CD4-positive, alpha-beta T cell treated with Interleukin-17A for 4 hours (primary cell): ENCODE measurements around the gene IL19.
"Not testable (repeated sequence)": the region's sequence is repeated elsewhere in the genome, so short reads cannot be mapped to it uniquely, and the experiment has no call there.

ENCODE experiments used
- DNase-seq: peaks from one replicate; pipeline ENCODE4 v3.0.0-alpha.2; 2020; ENCODE audit warnings: mixed read lengths

Gene IL19

GRCh38 chr1:206835186-206835585 lies 64.6 kb downstream of the IL19 start:
- DNase-seq, result no peak

DNA sequence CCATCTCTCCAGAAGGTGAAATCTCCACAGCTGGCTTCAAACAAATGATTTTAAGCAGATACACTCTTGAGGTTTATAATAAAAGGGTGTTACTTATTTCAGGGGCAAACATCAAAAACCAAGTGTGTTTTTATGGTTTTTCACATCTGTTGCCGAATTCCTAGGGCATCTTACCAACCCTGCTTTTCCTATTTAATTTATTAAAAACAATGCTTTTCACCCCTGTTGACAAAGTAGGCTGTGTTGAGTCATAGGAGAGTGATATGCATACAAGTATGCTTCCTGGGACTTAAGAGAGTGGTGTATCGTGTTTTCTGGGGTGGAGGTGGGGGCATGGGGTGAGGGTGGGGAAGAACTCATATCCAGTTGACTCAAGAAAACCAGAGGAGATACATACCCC lies 65.5 kb downstream of the IL19 start:
- no peak for DNase-seq

DNA sequence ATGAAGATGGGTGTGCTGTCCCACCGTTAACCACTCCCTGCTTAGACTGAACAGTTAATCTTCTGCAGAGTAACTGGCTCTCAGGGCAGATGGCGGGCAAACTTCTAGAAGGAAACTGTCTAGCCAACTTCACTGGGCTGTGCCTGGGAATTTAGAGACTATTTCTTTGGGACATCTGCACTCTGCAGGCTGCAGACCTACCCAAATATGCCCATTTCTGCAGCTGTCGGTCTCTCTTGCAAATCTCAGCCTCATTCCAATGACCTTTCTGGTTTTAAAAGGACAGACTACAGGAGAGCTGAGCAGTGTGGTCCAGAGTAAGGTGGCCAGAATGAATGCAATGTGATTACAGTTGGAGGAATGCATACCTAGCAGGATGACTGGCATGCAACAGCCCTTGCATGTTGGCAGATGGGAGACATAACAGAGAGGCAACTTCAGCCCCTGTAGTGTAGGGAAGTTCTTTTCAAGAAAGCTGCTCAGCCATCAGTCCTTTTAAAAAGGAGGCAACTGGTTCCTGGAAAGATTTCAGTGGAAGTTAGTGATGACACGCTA lies 68.5 kb downstream of the IL19 start:
- no peak for DNase-seq

DNA sequence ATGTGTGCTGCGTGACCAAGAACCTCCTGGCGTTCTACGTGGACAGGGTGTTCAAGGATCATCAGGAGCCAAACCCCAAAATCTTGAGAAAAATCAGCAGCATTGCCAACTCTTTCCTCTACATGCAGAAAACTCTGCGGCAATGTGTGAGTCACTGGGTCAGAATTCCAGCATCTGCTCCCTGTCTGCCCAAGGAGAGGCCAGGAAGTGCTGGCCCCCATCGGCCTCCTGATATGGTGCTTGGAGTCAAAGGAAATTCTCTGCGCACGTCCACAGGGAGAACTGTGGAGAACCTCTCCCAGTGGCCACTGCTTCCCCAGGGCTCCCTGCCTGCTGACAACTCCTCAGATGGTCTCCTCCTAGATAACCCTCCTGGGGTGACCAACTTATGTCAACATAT lies 69.3 kb downstream of the IL19 start:
- no peak for DNase-seq

- no peak for DNase-seq
Observed at GRCh38 chr1:206841609-206842323, 71.2 kb downstream of the IL19 start.

DNA sequence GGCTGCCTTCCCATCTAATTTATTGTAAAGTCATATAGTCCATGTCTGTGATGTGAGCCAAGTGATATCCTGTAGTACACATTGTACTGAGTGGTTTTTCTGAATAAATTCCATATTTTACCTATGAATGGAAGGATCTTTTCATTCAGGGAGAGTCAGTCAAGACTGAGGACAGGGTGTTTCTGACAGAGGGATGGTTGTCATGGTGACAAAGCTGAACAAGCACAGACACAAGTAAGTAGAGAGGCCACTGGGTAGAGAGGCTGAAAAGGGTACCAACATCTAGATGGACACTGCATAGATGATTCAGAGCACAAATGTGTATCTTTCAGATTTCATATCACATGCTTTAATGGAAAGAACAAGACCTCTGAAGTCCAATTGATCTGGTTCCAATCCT lies 72.3 kb downstream of the IL19 start:
- no peak for DNase-seq

- no peak for DNase-seq
Observed at GRCh38 chr1:206843626-206844025, 73.1 kb downstream of the IL19 start.

DNA sequence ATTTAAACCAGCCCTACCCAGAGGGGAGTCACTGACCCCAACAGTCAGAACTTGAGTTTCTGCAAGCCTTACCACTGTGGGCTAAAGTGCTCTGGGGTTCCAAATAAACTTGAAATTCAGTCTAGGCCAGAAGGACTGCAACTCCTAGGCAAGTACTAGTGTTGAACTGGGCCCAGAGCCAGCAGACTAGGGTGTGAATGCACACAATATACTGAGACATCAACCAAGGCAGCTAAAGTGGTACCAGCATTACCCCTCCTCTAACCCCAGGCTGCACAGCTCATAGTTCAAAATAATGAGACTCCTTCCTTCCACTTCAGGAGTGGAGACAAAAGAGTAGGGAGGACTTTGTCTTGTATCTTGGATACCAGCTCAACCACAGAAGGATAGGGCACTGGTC lies 75.9 kb downstream of the IL19 start:
- no peak for DNase-seq

DNA sequence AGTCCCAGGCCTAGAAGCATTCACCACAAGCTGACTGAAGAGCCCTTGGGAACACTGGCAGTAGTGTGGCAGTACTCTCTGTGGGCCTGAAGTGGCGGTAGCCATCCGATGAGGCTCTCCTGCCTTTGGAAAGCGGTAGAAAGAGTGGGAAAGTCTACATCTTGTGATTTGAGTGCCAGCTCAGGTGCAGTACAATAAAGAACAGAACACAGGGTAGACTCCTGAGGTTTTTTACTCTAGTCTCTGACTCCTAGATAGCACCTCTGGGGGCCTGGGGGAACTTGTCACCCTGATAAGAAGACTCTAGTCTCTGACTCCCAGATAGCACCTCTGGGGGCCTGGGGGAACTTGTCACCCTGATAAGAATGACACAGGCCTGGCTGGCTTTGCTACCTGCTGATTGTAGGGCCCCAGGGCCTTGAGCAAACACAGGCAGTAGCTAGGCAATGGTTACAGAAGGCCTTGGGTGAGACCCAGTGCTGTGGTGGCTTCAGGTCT lies 76.8 kb downstream of the IL19 start:
- DNase-seq, result no peak

DNA sequence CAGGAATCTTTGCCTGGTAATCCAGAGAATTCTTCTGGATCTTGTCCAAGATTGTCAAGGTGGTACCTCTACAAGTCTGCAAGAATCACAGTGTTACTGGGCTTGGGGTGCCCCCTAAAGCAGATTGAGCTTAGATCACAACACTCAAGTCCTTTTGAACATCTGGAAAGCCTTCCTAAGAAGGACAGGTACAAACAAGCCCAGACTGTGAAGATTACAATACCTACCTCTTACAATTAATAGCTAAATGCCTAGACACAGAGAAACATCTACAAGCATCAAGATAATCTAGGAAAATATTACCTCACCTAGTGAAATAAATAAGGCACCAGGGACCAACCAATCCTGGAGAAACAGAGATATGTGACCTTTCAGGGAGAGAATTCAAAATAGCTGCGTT lies 77.4 kb downstream of the IL19 start:
- no peak for DNase-seq

DNA sequence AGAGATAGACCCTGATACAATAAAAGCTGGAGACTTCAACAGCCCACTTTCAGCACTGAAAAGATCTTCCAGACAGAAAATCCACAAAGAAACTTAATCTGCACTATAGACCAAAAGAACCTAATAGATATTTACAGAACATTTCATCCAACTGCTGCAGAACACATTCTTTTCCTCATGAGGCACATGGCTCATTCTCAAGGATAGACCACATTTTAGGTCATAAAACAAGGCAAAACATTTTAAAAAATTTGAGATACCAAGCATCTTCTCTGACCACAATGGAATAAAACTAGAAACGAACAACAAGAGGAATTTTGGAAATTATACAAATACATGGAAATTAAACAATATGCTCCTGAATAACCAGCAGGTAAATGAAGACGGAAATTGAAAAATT lies 79.8 kb downstream of the IL19 start:
- DNase-seq, result no peak

DNA sequence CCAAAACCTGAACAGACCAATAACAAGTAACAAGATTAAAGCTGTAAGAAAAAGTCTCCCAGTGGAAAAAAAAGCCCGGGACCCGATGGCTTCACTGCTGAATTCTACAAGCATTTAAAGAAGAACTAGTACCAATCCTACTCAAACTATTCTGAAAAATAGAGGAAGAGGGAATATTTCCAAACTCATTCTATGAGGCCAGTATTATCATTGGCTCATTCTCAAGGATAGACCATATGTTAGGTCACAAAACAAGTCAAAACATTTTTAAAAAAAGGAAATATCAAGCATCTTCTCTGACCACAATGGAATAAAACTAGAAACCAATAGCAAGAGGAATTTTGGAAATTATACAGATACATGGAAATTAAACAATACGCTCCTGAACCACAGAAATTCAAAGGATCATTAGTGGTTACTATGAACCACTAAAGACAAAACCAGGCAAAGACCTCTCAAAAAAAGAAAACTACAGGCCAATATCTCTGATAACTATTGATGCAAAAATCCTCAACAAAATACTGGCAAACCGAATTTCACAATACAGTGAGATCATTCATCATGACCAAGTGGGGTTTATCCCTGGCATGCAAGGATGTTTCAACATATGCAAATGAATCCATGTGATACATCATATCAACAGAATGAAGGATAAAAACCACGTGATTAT lies 80.9 kb downstream of the IL19 start:
- DNase-seq, result no peak

- not testable (repeated sequence) for DNase-seq
Observed at GRCh38 chr1:206852662-206853061, 82.1 kb downstream of the IL19 start.

DNA sequence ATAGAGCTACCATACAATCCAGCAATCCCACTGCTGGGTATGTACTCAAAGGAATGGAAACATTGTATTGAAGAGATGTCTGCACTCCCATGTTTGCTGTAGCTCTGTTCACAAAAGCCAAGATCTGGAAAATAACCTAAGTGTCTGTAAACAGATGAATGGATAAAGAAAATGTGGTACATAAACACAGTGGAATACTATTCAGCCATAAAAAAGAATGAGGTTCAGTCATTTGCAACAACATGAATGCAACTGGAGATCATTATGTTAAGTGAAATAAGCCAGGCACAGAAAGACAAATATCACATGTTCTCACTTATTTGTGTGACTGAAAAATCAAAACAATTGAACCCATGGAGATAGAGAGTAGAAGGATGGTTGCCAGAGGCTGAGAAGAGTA lies 83.1 kb downstream of the IL19 start:
- not testable (repeated sequence) for DNase-seq

GRCh38 chr1:206854401-206855129 lies 84.0 kb downstream of the IL19 start:
- no peak for DNase-seq

- DNase-seq, result no peak
Observed at GRCh38 chr1:206855859-206856258, 85.3 kb downstream of the IL19 start.

DNA sequence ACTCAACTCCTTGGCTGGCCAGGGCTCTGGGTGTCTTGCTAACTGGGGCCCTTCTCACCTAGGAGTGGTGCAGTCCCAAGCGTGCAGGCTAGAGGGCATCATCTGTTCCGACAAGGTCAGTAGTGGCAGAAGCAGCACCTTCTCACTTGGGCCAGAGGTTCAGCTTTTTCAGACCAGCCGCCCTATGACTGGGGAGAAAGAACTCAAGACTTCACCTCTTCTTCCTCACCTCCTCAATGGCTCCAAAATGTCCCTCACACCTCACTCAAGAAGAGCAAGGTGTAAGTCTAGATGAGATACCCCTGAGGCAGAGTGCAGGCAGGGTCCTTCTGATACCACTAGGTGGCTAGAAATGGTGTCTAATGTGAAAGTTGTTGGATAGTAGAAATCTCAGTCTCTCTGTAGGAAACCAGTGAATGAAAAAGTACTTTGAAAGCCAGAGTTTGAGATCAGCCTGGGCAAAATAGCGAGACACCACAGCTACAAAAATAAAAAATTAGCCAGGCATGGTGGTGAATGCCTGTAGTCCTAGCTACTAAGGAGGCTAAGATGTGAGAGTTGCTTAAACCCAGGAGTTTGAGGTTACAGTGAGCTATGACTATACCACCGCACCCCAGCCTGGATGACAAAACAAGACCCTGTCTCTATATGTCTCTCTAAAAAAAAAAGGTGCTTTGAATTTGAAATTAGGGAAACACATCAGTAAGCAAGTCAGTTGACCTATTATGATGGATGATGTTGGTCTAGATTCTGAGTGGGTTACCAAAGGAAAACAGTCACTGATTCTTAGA lies 86.3 kb downstream of the IL19 start:
- DNase-seq, result peak; percentile 35

DNA sequence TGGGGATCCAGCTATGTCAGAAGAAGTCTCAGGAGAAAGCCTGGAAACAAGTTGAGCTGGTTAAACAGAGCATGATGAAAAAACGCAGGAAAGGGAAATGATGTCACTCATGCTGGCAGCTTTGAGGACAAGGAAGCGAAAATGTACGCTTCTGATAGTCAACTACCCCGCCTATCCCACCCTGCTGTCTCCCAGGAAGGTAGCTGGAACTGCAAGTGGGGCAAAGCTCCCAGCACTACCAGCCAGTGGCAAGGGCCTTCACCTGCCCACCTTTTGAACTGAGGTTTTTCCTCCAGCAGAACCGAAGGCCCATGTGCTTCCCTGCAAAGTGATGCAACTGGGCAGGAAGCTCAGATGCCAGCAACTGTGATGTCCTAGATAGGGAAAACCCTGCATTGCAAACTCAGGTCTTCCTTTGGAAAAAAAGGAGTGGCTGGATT lies 88.5 kb downstream of the IL19 start:
- peak; percentile 25 for DNase-seq

DNA sequence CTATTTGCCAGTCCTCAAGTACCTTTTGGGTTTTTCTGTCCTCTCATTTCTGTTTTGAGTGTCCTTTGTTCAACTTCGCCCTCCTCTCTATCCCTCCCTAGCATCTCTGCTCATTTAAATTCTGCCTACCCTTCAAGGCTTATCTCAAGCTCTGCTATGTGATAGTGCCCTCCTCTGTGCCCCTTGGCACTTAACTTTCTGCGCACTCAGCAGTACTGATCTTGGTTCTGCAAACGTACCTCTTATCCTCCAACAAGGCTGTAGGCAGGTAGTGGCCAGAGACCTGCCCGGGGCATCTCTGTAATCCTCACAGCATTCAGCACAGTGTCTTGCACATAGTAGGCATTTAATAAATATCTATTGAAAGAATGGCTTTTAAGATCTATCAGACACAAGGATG lies 89.6 kb downstream of the IL19 start:
- no peak for DNase-seq

DNA sequence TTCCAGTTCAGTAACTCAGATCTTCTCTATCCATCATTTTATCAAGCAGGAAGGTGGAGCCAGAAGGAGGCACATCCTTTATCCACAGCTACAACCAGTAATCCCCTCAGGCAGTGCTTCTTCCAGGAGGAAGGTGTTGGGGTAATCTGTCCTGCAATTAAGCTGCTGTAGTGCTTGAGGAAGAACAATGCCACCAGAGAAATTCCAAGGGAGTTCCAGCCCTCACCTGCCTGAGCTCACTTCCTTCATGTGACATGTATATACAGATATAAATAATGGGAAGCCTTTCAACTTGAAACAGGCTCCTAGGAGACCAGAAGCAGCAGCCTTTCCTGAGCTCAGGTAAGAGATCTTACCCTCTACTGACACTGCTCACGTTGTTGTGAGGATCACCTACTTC lies 92.7 kb downstream of the IL19 start:
- DNase-seq, result no peak

DNA sequence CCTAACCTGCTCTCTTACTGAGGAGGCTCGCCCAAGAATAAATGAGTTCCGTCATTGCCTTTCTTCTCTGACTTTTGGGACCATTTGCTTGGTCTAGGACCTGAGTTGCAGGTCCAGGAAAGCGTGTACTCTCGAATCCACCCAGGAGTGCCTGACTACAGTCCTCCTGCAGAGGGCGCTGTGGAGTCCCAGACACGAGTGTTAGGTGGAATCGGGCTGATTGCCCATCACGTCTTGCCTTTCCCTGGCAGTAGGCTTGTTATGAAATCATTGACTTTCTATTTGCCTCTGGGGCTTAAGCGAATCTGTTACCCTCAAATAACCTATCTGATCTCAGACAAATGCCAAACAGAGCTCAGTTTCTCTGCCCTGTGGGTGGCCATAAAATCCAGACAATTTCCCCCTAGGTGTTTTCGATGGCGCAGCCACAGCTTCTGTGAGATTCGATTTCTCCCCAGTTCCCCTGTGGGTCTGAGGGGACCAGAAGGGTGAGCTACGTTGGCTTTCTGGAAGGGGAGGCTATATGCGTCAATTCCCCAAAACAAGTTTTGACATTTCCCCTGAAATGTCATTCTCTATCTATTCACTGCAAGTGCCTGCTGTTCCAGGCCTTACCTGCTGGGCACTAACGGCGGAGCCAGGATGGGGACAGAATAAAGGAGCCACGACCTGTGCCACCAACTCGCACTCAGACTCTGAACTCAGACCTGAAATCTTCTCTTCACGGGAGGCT lies 94.5 kb downstream of the IL19 start, which contains the start of gene IL20:
Gene IL20, plus strand, starts transcription at position 685 of the 733 bp plus-strand sequence. CDS start 230 bp downstream, outside the sequence.
- DNase-seq, result peak; percentile 94

GRCh38 chr1:206866062-206866461 lies 95.5 kb downstream of the IL19 start:
- no peak for DNase-seq
